ENCODE measurements around the gene MEGF6.

DNA sequence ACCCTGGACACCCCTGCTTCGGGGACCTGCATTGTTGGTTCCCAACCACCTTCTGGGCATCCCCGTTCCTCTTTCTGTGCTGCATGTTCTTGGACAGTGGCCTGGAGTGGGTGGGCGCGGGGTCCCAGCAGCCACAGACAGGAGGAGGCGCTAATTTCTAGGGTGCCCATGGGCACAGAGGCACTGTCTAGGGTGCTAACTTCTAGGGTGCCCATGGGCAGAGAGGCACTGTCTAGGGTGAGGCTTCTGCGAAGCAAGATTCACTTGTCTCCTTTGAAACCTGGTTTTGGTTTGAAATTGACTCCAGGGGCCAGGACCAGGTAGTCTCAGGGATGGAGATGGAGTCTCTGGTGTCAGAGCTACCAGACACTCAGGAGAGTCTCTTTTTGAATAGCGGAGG, 815 bp upstream of the MEGF6 start:
- no peak for TF ChIP-seq POLR2A (IDR thresholded peaks at IDR 0.05)
- TF ChIP-seq CTCF (IDR thresholded peaks at IDR 0.05), result no peak

Data from body of pancreas (tissue), 4 donors.